Spleen (tissue), 7 donors: ENCODE measurements around the gene TMTC4.

Source experiments
- CTCF ChIP-seq, 11 experiments: fragments of 200-600 bp in 7 of 11; fragments of 450-650 bp in 4 of 11; sonication (generic) in 4 of 11; IDR thresholded peaks in 8 of 11; conservative IDR thresholded peaks in 3 of 11; 1 replicate in 7 of 11; 2 replicates in 4 of 11; pipeline versions ENCODE4 v1.4.0 to v1.8.0; 2016 to 2021; ENCODE audit warnings: antibody characterized with exemption in 11 of 11, inconsistent platforms in 4 of 11, mild to moderate bottlenecking in 1 of 11
- POLR2A ChIP-seq, 3 donors: fragments of 450-650 bp; IDR thresholded peaks; one replicate each; pipeline ENCODE4 v1.5.1; 2017; ENCODE audit warnings: antibody characterized with exemption in 3 of 3, mild to moderate bottlenecking in 1 of 3
- POLR2AphosphoS5 ChIP-seq, 3 donors: sonication (generic); formaldehyde crosslinking; IDR thresholded peaks; one replicate each; pipeline ENCODE4 v1.5.1; 2017; ENCODE audit warnings: antibody characterized with exemption in 3 of 3
- donor health status: DM: no; HTN: no; CAD: no; lungs with moderate emphysema.
- donor health status: DM: no; HTN: no; CAD: no.
- donor health status: DM: no; HTN: no; CAD: no.

- TF ChIP-seq CTCF (IDR thresholded peaks at IDR 0.05 in 8 of 11, conservative IDR thresholded peaks at IDR 0.05 in 3 of 11) (no peak), POLR2A (IDR thresholded peaks at IDR 0.05) (no peak), POLR2AphosphoS5 (IDR thresholded peaks at IDR 0.05) (no peak)
These were observed 85.3 kb downstream of the TMTC4 start for GRCh38 chr13:100589178-100589725.
